Keratinocyte (primary cell): Measurements from ENCODE around the gene SSTR3. TPM values are rescaled to one million over a fixed set of nuclear protein-coding genes. Genes with fewer than 3 reads are reported as not detected.

Source experiments
- DNase-seq: peaks from one replicate; pipeline ENCODE4 v3.0.0-alpha.2; 2011; ENCODE audit warnings: low read depth, missing footprints, low spot score
- FAIRE-seq: peaks from 2 replicates; lab custom pipeline; 2011; peaks lifted over from hg19 to GRCh38; lab: Jason Lieb, UNC
- H2AFZ ChIP-seq: 2 replicates; pipeline ENCODE4 v1.6.0; 2012; ENCODE audit warnings: low read length, control low read depth, inconsistent platforms; ENCODE audit not compliant: control insufficient read depth
- H3K27ac ChIP-seq: 2 replicates; pipeline ENCODE4 v1.5.1; 2011; ENCODE audit warnings: low read length; ENCODE audit not compliant: control insufficient read depth, insufficient read depth
- H3K27me3 ChIP-seq: 3 replicates; pipeline ENCODE4 v1.6.0; 2011; ENCODE audit warnings: low read length; ENCODE audit not compliant: control insufficient read depth, insufficient read depth; ENCODE audit errors: extremely low read depth
- H3K36me3 ChIP-seq, 2 experiments: 2 replicates in 1 of 2; 3 replicates in 1 of 2; pipeline ENCODE4 v1.5.1; 2011; ENCODE audit warnings: low read length in 2 of 2, mild to moderate bottlenecking in 1 of 2; ENCODE audit not compliant: control insufficient read depth in 2 of 2, insufficient read depth in 2 of 2; ENCODE audit errors: extremely low read depth in 1 of 2
- H3K4me1 ChIP-seq: 3 replicates; pipeline ENCODE4 v1.5.1; 2011; ENCODE audit warnings: low read length; ENCODE audit not compliant: control insufficient read depth, insufficient read depth; ENCODE audit errors: extremely low read depth
- H3K4me2 ChIP-seq: 3 replicates; pipeline ENCODE4 v1.6.0; 2011; ENCODE audit warnings: low read depth, low read length; ENCODE audit not compliant: control insufficient read depth, insufficient read depth; ENCODE audit errors: extremely low read depth
- H3K4me3 ChIP-seq, 3 experiments: fragments of 200-600 bp in 1 of 3; sonication (generic) in 1 of 3; 2 replicates in 2 of 3; 3 replicates in 1 of 3; pipeline ENCODE4 v1.5.1; 2011 to 2016; ENCODE audit warnings: low read length in 3 of 3, mild to moderate bottlenecking in 3 of 3, control low read depth in 2 of 3, inconsistent platforms in 1 of 3, low read depth in 1 of 3, mixed read lengths in 1 of 3, mixed run types in 1 of 3, moderate library complexity in 1 of 3; ENCODE audit not compliant: control insufficient read depth in 2 of 3, insufficient read depth in 2 of 3; ENCODE audit errors: extremely low read depth in 1 of 3
- H3K79me2 ChIP-seq: 2 replicates; pipeline ENCODE4 v1.6.0; 2012; ENCODE audit warnings: low read length; ENCODE audit not compliant: control insufficient read depth, insufficient read depth
- H3K9ac ChIP-seq: 3 replicates; pipeline ENCODE4 v1.6.0; 2011; ENCODE audit warnings: low read length; ENCODE audit not compliant: control insufficient read depth, insufficient read depth; ENCODE audit errors: extremely low read depth
- H3K9me1 ChIP-seq: 3 replicates; pipeline ENCODE4 v1.6.0; 2011; ENCODE audit warnings: low read length; ENCODE audit not compliant: control insufficient read depth, insufficient read depth; ENCODE audit errors: extremely low read depth
- H3K9me3 ChIP-seq: 2 replicates; pipeline ENCODE4 v1.5.1; 2012; ENCODE audit warnings: low read depth, low read length; ENCODE audit not compliant: control insufficient read depth
- H4K20me1 ChIP-seq: 3 replicates; pipeline ENCODE4 v1.6.0; 2011; ENCODE audit warnings: low read length; ENCODE audit not compliant: control insufficient read depth, insufficient read depth; ENCODE audit errors: extremely low read depth
- CTCF ChIP-seq, 3 experiments: IDR thresholded peaks in 1 of 3; conservative IDR thresholded peaks in 1 of 3; optimal IDR thresholded peaks in 1 of 3; 2 replicates in 2 of 3; 3 replicates in 1 of 3; pipeline versions ENCODE3 to v1.5.1; 2011; ENCODE audit warnings: low read length in 3 of 3, mild to moderate bottlenecking in 3 of 3, moderate library complexity in 2 of 3, control low read depth in 1 of 3, inconsistent platforms in 1 of 3; ENCODE audit not compliant: insufficient read depth in 2 of 3; ENCODE audit errors: extremely low read depth in 1 of 3
- EZH2 ChIP-seq: IDR thresholded peaks from one replicate; pipeline ENCODE4 v1.6.1; 2012; ENCODE audit warnings: inconsistent platforms, mild to moderate bottlenecking, low read length, moderate library complexity
- dilution Hi-C: fragments of 300-500 bp; cut with MboI; formaldehyde crosslinking; loops from one replicate; pipeline ENCODE4 v1.7.0; 2020; ENCODE audit warnings: low sequenced_read_pairs; ENCODE audit not compliant: extremely low pct_ligation_motif_present
- polyA plus RNA-seq, 5 experiments: library from polyadenylated mRNA; depleted of rRNA in 3 of 5; stranded (reverse) in 3 of 5; stranded (forward) in 1 of 5; unstranded in 1 of 5; fragments of >200 nt; gene quantifications; 1 replicate in 1 of 5; 2 replicates in 3 of 5; 3 replicates in 1 of 5; pipeline versions ENCODE4 v1.2.1 to v1.2.3, GENCODE V29; 2011 to 2012; ENCODE audit warnings: missing spikeins in 2 of 5, low read depth in 1 of 5, low replicate concordance in 1 of 5

The SSTR3 gene
- polyA plus RNA-seq, 1 donor (not counting 4 experiments of a cell fraction or from before 2014, with no cell fraction given), result not detected

- H3K4me1 ChIP-seq, result peaks cover 14% of the 10 kb centered on the region
- no peaks in the 10 kb centered on the region for H3K9me3 ChIP-seq
- dilution Hi-C loops, result no loop called here
- H3K9me1 ChIP-seq, result no peaks in the 10 kb centered on the region
- peaks cover 10 to 17% of the 10 kb centered on the region in 2 experiments for H3K36me3 ChIP-seq
- H3K4me3 ChIP-seq, result no peak overlapping the region
- H3K79me2 ChIP-seq, result peaks cover 1% of the 10 kb centered on the region
- no peaks in the 10 kb centered on the region for H3K27me3 ChIP-seq
- no peak for DNase-seq
- H2AFZ ChIP-seq, result no peak overlapping the region
- H4K20me1 ChIP-seq, result no peaks in the 10 kb centered on the region
- no peak overlapping the region for H3K27ac ChIP-seq
- TF ChIP-seq CTCF (optimal IDR thresholded peaks at IDR 0.05 in 1 of 3, IDR thresholded peaks at IDR 0.05 in 1 of 3, conservative IDR thresholded peaks at IDR 0.05 in 1 of 3; ENCODE audit: extremely low read depth in 1 of 3, insufficient read depth in 2 of 3, low read length in 3 of 3), result no peak
- no peak for TF ChIP-seq EZH2
- H3K4me2 ChIP-seq, result no peak overlapping the region
- FAIRE-seq, result no peak
- no peak overlapping the region for H3K9ac ChIP-seq
Observed at GRCh38 chr22:37179622-37180420, 32.5 kb downstream of the SSTR3 start.

- H3K4me2 ChIP-seq, result no peak overlapping the region
Observed at GRCh38 chr22:37179126-37179470, 33.2 kb downstream of the SSTR3 start.

More at GRCh38 chr22:37179126-37179470, 33.2 kb downstream of the SSTR3 start:
- Histone ChIP-seq H3K79me2 (no peaks in the 10 kb centered on the region), H4K20me1 (no peaks in the 10 kb centered on the region), H3K9me1 (no peaks in the 10 kb centered on the region), H3K27ac (no peak overlapping the region), H3K4me1 (peaks cover 14% of the 10 kb centered on the region), H3K27me3 (no peaks in the 10 kb centered on the region), H3K36me3 (peaks cover 10 to 11% of the 10 kb centered on the region in 2 experiments), H3K9me3 (no peaks in the 10 kb centered on the region), H3K4me3 (no peak overlapping the region), H3K9ac (no peak overlapping the region), H2AFZ (no peak overlapping the region)
- dilution Hi-C loops, result no loop called here
- TF ChIP-seq EZH2, result no peak
- no peak for TF ChIP-seq CTCF (optimal IDR thresholded peaks at IDR 0.05 in 1 of 3, IDR thresholded peaks at IDR 0.05 in 1 of 3, conservative IDR thresholded peaks at IDR 0.05 in 1 of 3; ENCODE audit: extremely low read depth in 1 of 3, insufficient read depth in 2 of 3, low read length in 3 of 3)
- no peak for FAIRE-seq
- no peak for DNase-seq
